Stomach (tissue), 9 donors: Measurements from ENCODE around the gene C1QTNF5. TPM values are rescaled to one million over a fixed set of nuclear protein-coding genes. Genes with fewer than 3 reads are reported as not detected.

ENCODE experiments used
- DNase-seq, 2 donors: peaks; one replicate each; pipeline versions ENCODE4 v3.0.0 to v3.0.0-alpha.2; 2013 to 2019
- H3K27ac ChIP-seq, 5 donors: fragments of 200-600 bp in 4 of 5; sonication (generic) in 4 of 5; one replicate each; pipeline ENCODE4 v1.5.1; 2013 to 2019; ENCODE audit warnings: mild to moderate bottlenecking in 1 of 5, moderate library complexity in 1 of 5
- H3K27me3 ChIP-seq, 3 donors: fragments of 200-600 bp; sonication (generic); one replicate each; pipeline ENCODE4 v1.5.1; 2017 to 2019; ENCODE audit warnings: mixed run types in 1 of 3
- H3K36me3 ChIP-seq, 4 donors: fragments of 200-600 bp; sonication (generic); 1 replicate in 3 of 4; 2 replicates in 1 of 4; pipeline ENCODE4 v1.5.1; 2016 to 2019
- H3K4me1 ChIP-seq, 4 donors: fragments of 200-600 bp; sonication (generic); one replicate each; pipeline ENCODE4 v1.5.1; 2016 to 2019
- H3K4me3 ChIP-seq, 4 donors: fragments of 200-600 bp; sonication (generic) in 3 of 4; one replicate each; pipeline ENCODE4 v1.5.1; 2016 to 2019; ENCODE audit warnings: mild to moderate bottlenecking in 1 of 4
- H3K9me3 ChIP-seq, 4 donors: fragments of 200-600 bp; sonication (generic); one replicate each; pipeline ENCODE4 v1.5.1; 2016 to 2019
- CTCF ChIP-seq, 7 experiments: fragments of 450-650 bp in 4 of 7; fragments of 200-600 bp in 3 of 7; sonication (generic) in 3 of 7; IDR thresholded peaks; one replicate each; pipeline ENCODE4 v1.5.1; 2016 to 2019; ENCODE audit warnings: antibody characterized with exemption in 7 of 7, control low read depth in 2 of 7, mild to moderate bottlenecking in 1 of 7
- EP300 ChIP-seq: sonication (generic); formaldehyde crosslinking; IDR thresholded peaks from one replicate; pipeline ENCODE4 v1.6.1; 2017; ENCODE audit warnings: antibody characterized with exemption
- POLR2A ChIP-seq, 4 donors: fragments of 450-650 bp; IDR thresholded peaks; one replicate each; pipeline ENCODE4 v1.6.1; 2016; ENCODE audit warnings: antibody characterized with exemption in 4 of 4, control low read depth in 2 of 4, mild to moderate bottlenecking in 1 of 4, moderate library complexity in 1 of 4
- POLR2AphosphoS5 ChIP-seq, 3 donors: sonication (generic); formaldehyde crosslinking; IDR thresholded peaks; one replicate each; pipeline ENCODE4 v1.6.1; 2016; ENCODE audit warnings: antibody characterized with exemption in 3 of 3
- WGBS, 5 donors: extraction: QIAGEN DNeasy Blood & Tissue Kit in 3 of 5; methylation state at CpG; one replicate each; pipeline versions ENCODE4 v1.1.5 to v1.1.7; 2013 to 2018; 5-methylcytosine and 5-hydroxymethylcytosine counted together
- intact Hi-C: fragments of 100-400 bp; cut with DNase I; formaldehyde crosslinking; loops from one replicate; pipeline ENCODE4 v1.15.1; 2023; ENCODE audit warnings: low total_unique reads
- polyA plus RNA-seq, 3 donors: library from polyadenylated mRNA; stranded (reverse); fragments of 200-250 nt; gene quantifications; one replicate each; pipeline ENCODE4 v1.2.3, GENCODE V29; 2013
- total RNA-seq, 5 donors: library from RNA; depleted of rRNA; stranded (reverse); fragments of >200 nt; gene quantifications; one replicate each; pipeline versions ENCODE4 v1.1.0 to v1.2.3, GENCODE V29; 2014 to 2016
- donor health status: healthy with polysubstance abuse.
- donor health status: Bipolar disorder and iron deficiency.
- donor health status: healthy.

The C1QTNF5 gene
- total and polyA plus RNA-seq, 8 donors: 11.4 to 169 (median 19.0) TPM

DNA sequence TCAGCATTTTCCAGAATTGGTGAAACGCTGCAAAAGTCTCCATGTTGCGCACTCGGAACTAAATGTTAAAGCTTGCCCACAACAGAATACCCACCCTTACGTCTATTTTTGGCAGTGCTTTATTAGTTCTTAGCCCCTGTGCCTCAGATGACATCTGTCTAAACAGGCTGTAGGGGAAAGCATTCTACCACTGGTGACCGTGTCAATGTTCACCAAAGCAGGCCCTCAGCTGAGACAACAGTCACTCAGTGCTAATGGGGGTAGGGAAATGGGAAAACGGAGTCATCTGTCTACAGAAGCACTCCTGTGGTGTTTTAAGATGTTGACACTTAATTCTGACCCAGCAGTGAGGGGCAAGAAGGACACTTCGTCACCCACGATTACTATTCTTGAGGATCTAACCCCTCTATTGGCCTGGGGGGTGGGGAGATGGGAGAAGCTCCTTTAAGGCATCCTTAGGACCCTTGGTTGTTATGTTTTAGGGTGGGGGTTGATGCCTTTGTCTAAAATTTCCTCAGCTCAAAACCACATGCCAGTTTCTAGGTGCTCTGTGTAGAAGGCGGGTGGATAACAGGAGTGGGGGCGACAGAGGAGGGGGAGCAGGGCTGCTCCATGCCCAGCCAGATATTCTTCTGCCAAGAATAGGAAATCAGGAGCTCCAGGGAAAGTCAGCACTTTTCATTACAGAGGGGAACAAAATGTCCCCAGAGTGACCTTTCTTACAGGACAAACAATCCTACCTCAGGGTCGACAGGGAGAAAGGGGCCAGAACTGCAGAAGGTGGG lies 21.4 kb upstream of the C1QTNF5 start:
- Histone ChIP-seq H3K27ac (peak overlapping the region in 4 of 5 donors; percentile 71 to 93 (median 87)), H3K4me3 (peak overlapping the region in 3 of 4 donors; percentile 54 to 59 (median 59)), H3K9me3 (no peaks in the 10 kb centered on the region), H3K36me3 (peaks cover 0 to 27% (median 16%) of the 10 kb centered on the region in 4 donors), H3K4me1 (peaks cover 40 to 67% (median 57%) of the 10 kb centered on the region in 4 donors), H3K27me3 (peaks cover 0 to 31% (median 20%) of the 10 kb centered on the region in 3 donors)
- intact Hi-C loops: no loop called here
- TF ChIP-seq POLR2A (IDR thresholded peaks at IDR 0.05): no peak
- TF ChIP-seq POLR2AphosphoS5 (IDR thresholded peaks at IDR 0.05): no peak
- TF ChIP-seq EP300: no peak
- no peak for TF ChIP-seq CTCF (IDR thresholded peaks at IDR 0.05)
- 77 to 86% (median 83%) methylated on average over 11 of the region's 11 CpGs for WGBS, 5 donors
- no peak for DNase-seq

DNA sequence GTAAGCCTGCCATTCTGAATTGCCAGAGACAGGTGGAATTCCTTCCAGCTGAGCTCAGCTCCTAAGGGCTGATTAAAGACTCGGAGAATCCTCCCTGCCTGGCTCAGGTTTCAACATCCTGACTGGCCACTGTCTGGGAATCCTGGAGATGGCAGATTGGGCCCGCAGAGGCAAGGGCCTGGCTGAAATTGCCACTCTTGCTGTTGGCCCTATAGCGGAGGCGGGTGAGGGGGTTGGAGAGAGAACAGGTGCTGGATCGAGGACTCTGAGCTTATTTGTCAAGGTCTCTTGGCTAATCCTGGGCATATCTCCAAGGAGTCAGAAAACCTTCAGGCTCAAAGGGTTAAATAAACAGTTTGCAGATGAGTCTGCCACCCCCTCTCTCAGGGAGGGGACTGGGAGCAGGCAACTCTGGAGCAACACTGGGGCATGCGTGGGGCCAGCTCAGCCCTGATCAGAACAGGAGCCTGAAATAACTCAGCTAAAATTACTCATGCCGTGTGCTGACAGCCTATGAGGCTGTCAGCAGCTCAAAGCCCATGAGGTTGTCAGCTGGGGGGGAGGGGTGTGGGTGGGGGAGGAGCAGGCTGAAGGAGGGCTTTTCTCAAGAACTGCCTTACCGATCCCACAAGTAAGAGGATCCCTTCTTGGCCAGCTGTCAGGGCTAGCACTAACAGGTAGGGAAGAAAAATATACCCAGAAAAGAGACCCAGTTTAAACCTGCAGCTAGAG lies 20.5 kb upstream of the C1QTNF5 start:
- H3K27me3 ChIP-seq: peaks cover 0 to 34% (median 20%) of the 10 kb centered on the region in 3 donors
- H3K27ac ChIP-seq: peak overlapping the region in 4 of 5 donors; percentile 71 to 93 (median 87)
- H3K4me1 ChIP-seq: peaks cover 39 to 68% (median 60%) of the 10 kb centered on the region in 4 donors
- WGBS, 5 donors: 34 to 45% (median 38%) methylated on average over 8 of the region's 8 CpGs
- intact Hi-C loops: no loop called here
- no peaks in the 10 kb centered on the region for H3K9me3 ChIP-seq
- no peak for TF ChIP-seq POLR2A (IDR thresholded peaks at IDR 0.05)
- TF ChIP-seq CTCF (IDR thresholded peaks at IDR 0.05): no peak
- peak in 2 of 3 donors; percentile 43 to 64 for TF ChIP-seq POLR2AphosphoS5 (IDR thresholded peaks at IDR 0.05)
- no peak for TF ChIP-seq EP300
- peak overlapping the region in 2 of 4 donors; percentile 1 to 54 for H3K4me3 ChIP-seq
- DNase-seq: peak in 1 of 2 donors; percentile 65
- H3K36me3 ChIP-seq: peaks cover 0 to 27% (median 16%) of the 10 kb centered on the region in 4 donors

GRCh38 chr11:119359365-119360214 lies 18.9 kb upstream of the C1QTNF5 start:
- Histone ChIP-seq H3K4me3 (no peak overlapping the region), H3K27me3 (peaks cover 0 to 22% (median 13%) of the 10 kb centered on the region in 3 donors), H3K27ac (peak overlapping the region in 1 of 5 donors; percentile 93), H3K36me3 (peaks cover 0 to 27% (median 16%) of the 10 kb centered on the region in 4 donors), H3K9me3 (no peaks in the 10 kb centered on the region), H3K4me1 (peaks cover 28 to 62% (median 53%) of the 10 kb centered on the region in 4 donors)
- no peak for TF ChIP-seq EP300
- no peak for DNase-seq
- 79 to 85% (median 84%) methylated on average over 7 to 10 of the region's 10 CpGs for WGBS, 5 donors
- intact Hi-C loops: loop anchor here (10.0 kb wide), 1 partner anchor 115 kb away; no protein-coding TSS in a partner anchor

GRCh38 chr11:119357074-119357473 lies 16.4 kb upstream of the C1QTNF5 start:
- 41 to 52% (median 45%) methylated on average over 7 to 13 of the region's 13 CpGs for WGBS, 5 donors
- peaks cover 13 to 51% (median 38%) of the 10 kb centered on the region in 4 donors for H3K4me1 ChIP-seq
- TF ChIP-seq CTCF (IDR thresholded peaks at IDR 0.05) (no peak), POLR2A (IDR thresholded peaks at IDR 0.05) (no peak), EP300 (no peak), POLR2AphosphoS5 (IDR thresholded peaks at IDR 0.05) (no peak)
- intact Hi-C loops: loop anchor here (10.0 kb wide), 1 partner anchor 118 kb away; no protein-coding TSS in a partner anchor
- H3K9me3 ChIP-seq: no peaks in the 10 kb centered on the region
- no peak for DNase-seq
- peak overlapping the region in 4 of 5 donors; percentile 51 to 88 (median 70) for H3K27ac ChIP-seq
- peaks cover 0 to 27% (median 16%) of the 10 kb centered on the region in 4 donors for H3K36me3 ChIP-seq
- H3K4me3 ChIP-seq: peak overlapping the region; percentile 41 to 53 (median 51)
- peaks cover 0 to 4% (median 0%) of the 10 kb centered on the region in 3 donors for H3K27me3 ChIP-seq
